SK-N-SH (cell line): ENCODE results near the gene TMCO4. TPM values are rescaled to one million over a fixed set of nuclear protein-coding genes. Genes with fewer than 3 reads are reported as not detected.

ENCODE experiments used
- CTCF ChIA-PET: fragments of 300-600, 350-600 bp; formaldehyde crosslinking; extraction: SDS; loops from one replicate; lab custom pipeline; 2021; lab: Yijun Ruan, JAX
- POLR2A ChIA-PET: fragments of 350-600 bp; sonication (Branson Sonifier 250); formaldehyde crosslinking; extraction: SDS; loops from one replicate; lab custom pipeline; 2020; ENCODE audit warnings: antibody characterized with exemption, inconsistent platforms; lab: Yijun Ruan, JAX
- DNase-seq: peaks from one replicate; pipeline ENCODE4 v3.0.0; 2012
- H2AFZ ChIP-seq: fragments of 200-600 bp; sonication (generic); 2 replicates; pipeline ENCODE4 v1.8.1; 2016; ENCODE audit warnings: antibody characterized with exemption, mild to moderate bottlenecking, low read depth
- H3F3A ChIP-seq: fragments of 200-600 bp; sonication (generic); replicated peaks from 2 replicates; pipeline ENCODE3; 2016; ENCODE audit warnings: antibody characterized with exemption, mild to moderate bottlenecking; ENCODE audit not compliant: insufficient read depth
- H3K27ac ChIP-seq, 2 experiments: fragments of 200-500 bp in 1 of 2; fragments of 200-600 bp in 1 of 2; sonication (Bioruptor generic) in 1 of 2; sonication (generic), shearing (Covaris generic) in 1 of 2; 2 replicates each; pipeline versions ENCODE4 v1.5.1 to v1.6.1; 2014 to 2016; ENCODE audit warnings: low read depth in 2 of 2, inconsistent platforms in 1 of 2, low read length in 1 of 2, mild to moderate bottlenecking in 1 of 2, mixed read lengths in 1 of 2
- H3K27me3 ChIP-seq: fragments of 200-600 bp; sonication (generic), shearing (Covaris generic); 2 replicates; pipeline ENCODE4 v1.6.1; 2016; ENCODE audit warnings: mixed run types; ENCODE audit not compliant: insufficient read depth
- H3K36me3 ChIP-seq, 2 experiments: fragments of 200-500 bp in 1 of 2; fragments of 200-600 bp in 1 of 2; sonication (Bioruptor generic) in 1 of 2; sonication (generic) in 1 of 2; replicated peaks in 1 of 2; 2 replicates each; pipeline versions ENCODE3 to v1.5.1; 2014 to 2016; ENCODE audit warnings: low read length in 1 of 2, mild to moderate bottlenecking in 1 of 2; ENCODE audit not compliant: insufficient read depth in 2 of 2, control insufficient read depth in 1 of 2
- H3K4me1 ChIP-seq, 2 experiments: fragments of 200-500 bp in 1 of 2; fragments of 200-600 bp in 1 of 2; sonication (Bioruptor generic) in 1 of 2; sonication (generic), shearing (Covaris generic) in 1 of 2; 2 replicates each; pipeline versions ENCODE4 v1.5.1 to v1.6.1; 2014 to 2016; ENCODE audit warnings: low read depth in 1 of 2, low read length in 1 of 2, mixed run types in 1 of 2; ENCODE audit not compliant: insufficient read depth in 2 of 2, control insufficient read depth in 1 of 2
- H3K4me2 ChIP-seq: fragments of 200-600 bp; sonication (generic), shearing (Covaris generic); 2 replicates; pipeline ENCODE4 v1.6.1; 2017; ENCODE audit warnings: mixed run types
- H3K4me3 ChIP-seq, 2 experiments: fragments of 200-500 bp in 1 of 2; fragments of 200-600 bp in 1 of 2; sonication (Bioruptor generic) in 1 of 2; sonication (generic), shearing (Covaris generic) in 1 of 2; 2 replicates each; pipeline versions ENCODE4 v1.5.1 to v1.8.1; 2014 to 2016; ENCODE audit warnings: low read depth in 2 of 2, inconsistent platforms in 1 of 2, low read length in 1 of 2, mild to moderate bottlenecking in 1 of 2, mixed read lengths in 1 of 2, moderate library complexity in 1 of 2
- H3K79me2 ChIP-seq: fragments of 200-600 bp; sonication (generic); 2 replicates; pipeline ENCODE4 v1.8.1; 2017; ENCODE audit warnings: mild to moderate bottlenecking; ENCODE audit not compliant: insufficient read depth
- H3K9ac ChIP-seq: fragments of 200-600 bp; sonication (generic); 2 replicates; pipeline ENCODE4 v1.6.1; 2017; ENCODE audit warnings: mixed run types
- H3K9me2 ChIP-seq: fragments of 200-600 bp; sonication (generic); 2 replicates; pipeline ENCODE4 v1.6.1; 2017; ENCODE audit warnings: mixed run types
- H3K9me3 ChIP-seq: fragments of 200-600 bp; sonication (generic); 2 replicates; pipeline ENCODE4 v1.6.1; 2017; ENCODE audit warnings: mixed run types, mild to moderate bottlenecking, moderate library complexity
- H4K20me1 ChIP-seq: fragments of 200-600 bp; sonication (generic); 2 replicates; pipeline ENCODE4 v1.6.1; 2017; ENCODE audit warnings: mild to moderate bottlenecking, mixed run types; ENCODE audit not compliant: insufficient read depth
- CHD2 ChIP-seq: fragments of 150-350 bp; IDR thresholded peaks from 2 replicates; pipeline ENCODE4 v1.6.1; 2018; ENCODE audit warnings: low read length; ENCODE audit not compliant: partially characterized antibody
- EP300 ChIP-seq, 2 experiments: IDR thresholded peaks; 2 replicates each; pipeline versions ENCODE4 v1.4.0 to v1.6.1; 2012; ENCODE audit warnings: borderline replicate concordance in 1 of 2, low read depth in 1 of 2, low read length in 1 of 2
- FOSL2 ChIP-seq: IDR thresholded peaks from 2 replicates; pipeline ENCODE4 v1.4.0; 2012; ENCODE audit warnings: low read depth, mild to moderate bottlenecking, moderate library complexity, borderline replicate concordance
- FOXM1 ChIP-seq: IDR thresholded peaks from 2 replicates; pipeline ENCODE4 v1.4.0; 2012; ENCODE audit warnings: low read depth, mild to moderate bottlenecking
- GATA2 ChIP-seq: sonication (generic); formaldehyde crosslinking; IDR thresholded peaks from 2 replicates; pipeline ENCODE4 v1.5.0; 2020; ENCODE audit warnings: mild to moderate bottlenecking, missing genetic modification reagents
- MXI1 ChIP-seq: IDR thresholded peaks from 2 replicates; pipeline ENCODE4 v1.6.1; 2012; ENCODE audit warnings: mild to moderate bottlenecking, low read depth, low read length, improper control_type of control experiment
- RAD21 ChIP-seq: IDR thresholded peaks from 2 replicates; pipeline ENCODE4 v1.6.1; 2012; ENCODE audit warnings: mild to moderate bottlenecking, low read length
- RCOR1 ChIP-seq: fragments of 150-350 bp; IDR thresholded peaks from 2 replicates; pipeline ENCODE4 v1.6.1; 2017; ENCODE audit warnings: antibody characterized with exemption, low read length
- RFX5 ChIP-seq: IDR thresholded peaks from 2 replicates; pipeline ENCODE4 v1.6.1; 2012; ENCODE audit warnings: mild to moderate bottlenecking, improper control_type of control experiment, low read length
- TAF1 ChIP-seq: IDR thresholded peaks from 2 replicates; pipeline ENCODE4 v1.6.1; 2012; ENCODE audit warnings: low read depth, mild to moderate bottlenecking, low read length, moderate library complexity, borderline replicate concordance
- TEAD4 ChIP-seq: IDR thresholded peaks from 2 replicates; pipeline ENCODE4 v1.4.0; 2012; ENCODE audit warnings: mild to moderate bottlenecking, borderline replicate concordance; ENCODE audit not compliant: insufficient read depth
- WGBS: methylation state at CpG from one replicate; pipeline ENCODE4 v1.1.6; 2017; ENCODE audit warnings: low lambda C conversion rate; 5-methylcytosine and 5-hydroxymethylcytosine counted together
- polyA plus RNA-seq, 3 experiments: library from polyadenylated mRNA; depleted of rRNA; stranded (reverse); fragments of >200 nt; gene quantifications; 2 replicates each; pipeline ENCODE4 v1.2.3, GENCODE V29; 2012
- TF ChIP-seq, protein P1 (sequence below): IDR thresholded peaks from 2 replicates; pipeline ENCODE4 v1.4.0; 2012; ENCODE audit warnings: low read depth, borderline replicate concordance
- TF ChIP-seq, protein P2 (sequence below): IDR thresholded peaks from 2 replicates; pipeline ENCODE4 v1.4.0; 2012; ENCODE audit warnings: low read depth, borderline replicate concordance
- TF ChIP-seq, protein P3 (sequence below): IDR thresholded peaks from 2 replicates; pipeline ENCODE4 v1.6.1; 2012; ENCODE audit warnings: mild to moderate bottlenecking, low read depth, low read length, moderate library complexity
- TF ChIP-seq, protein P4 (sequence below): IDR thresholded peaks from 2 replicates; pipeline ENCODE4; 2012
- TF ChIP-seq, protein P5 (sequence below): fragments of 150-350 bp; IDR thresholded peaks from 2 replicates; pipeline ENCODE4 v1.6.1; 2016; ENCODE audit warnings: mild to moderate bottlenecking, low read depth, low read length

Gene TMCO4
- polyA plus RNA-seq, 1 of the 3 experiments (the other 2 are of a cell fraction) = 4.2 TPM

DNA sequence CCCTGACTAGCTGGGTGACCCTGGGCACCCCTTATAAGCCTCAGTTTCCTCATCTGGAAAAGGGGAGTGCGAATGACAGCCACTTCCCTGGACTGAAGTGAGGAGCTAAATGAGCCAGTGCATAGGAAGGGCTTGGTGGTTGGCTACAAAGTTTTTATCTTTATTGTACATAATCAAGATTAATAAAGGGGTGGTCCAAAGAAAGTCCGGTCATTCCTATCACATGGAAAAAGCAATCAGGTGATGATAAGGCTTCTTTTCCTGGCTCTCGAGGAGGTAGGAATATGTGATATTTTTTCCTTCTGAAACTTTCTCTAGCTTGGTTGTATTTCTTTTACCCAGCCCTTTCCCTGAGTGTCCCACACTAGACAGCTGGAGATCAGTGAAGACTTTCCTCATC, 56.5 kb downstream of the TMCO4 start:
- Histone ChIP-seq H3K4me1 (no peaks in the 10 kb centered on the region), H3F3A (no peaks in the 10 kb centered on the region), H3K79me2 (no peaks in the 10 kb centered on the region), H3K9me2 (no peaks in the 10 kb centered on the region), H3K9ac (no peak overlapping the region), H3K27ac (no peak overlapping the region), H3K9me3 (no peaks in the 10 kb centered on the region), H3K36me3 (no peaks in the 10 kb centered on the region), H4K20me1 (no peaks in the 10 kb centered on the region), H3K4me2 (no peak overlapping the region), H3K4me3 (no peak overlapping the region), H2AFZ (no peak overlapping the region), H3K27me3 (no peaks in the 10 kb centered on the region)
- 91% methylated on average over 3 of the region's 3 CpGs for WGBS
- no peak for DNase-seq
- no peak for TF ChIP-seq EP300 (IDR thresholded peaks at IDR 0.05; ENCODE audit: borderline replicate concordance in 1 of 2, low read depth in 1 of 2, low read length in 1 of 2)
- TF ChIP-seq FOSL2 = no peak
- ChIA-PET CTCF (interaction anchor here (1.0 to 1.3 kb wide), 3 partner anchors 18 to 81 kb away, joined by 3 to 4 read pairs (median 3); no protein-coding TSS in a partner anchor), POLR2A (no interaction called here)

DNA sequence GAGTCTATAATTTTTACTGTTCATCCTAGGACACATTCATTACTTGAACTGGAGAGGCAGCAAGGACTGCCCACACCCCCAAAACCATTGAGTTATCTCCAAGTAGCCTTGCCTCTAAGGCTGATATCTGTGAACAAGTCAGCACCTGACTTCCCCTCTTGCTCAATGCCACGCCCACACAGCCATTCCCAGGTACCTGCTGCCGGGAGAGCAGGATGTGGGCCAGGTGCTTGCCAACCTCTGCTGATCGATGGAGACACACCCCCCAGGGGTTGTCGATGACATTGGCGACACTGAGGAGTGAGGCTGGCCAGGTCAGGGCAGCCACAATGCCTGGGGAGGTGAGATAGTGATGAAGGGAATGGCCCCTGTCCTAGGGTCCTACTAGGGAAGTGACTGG, 60.1 kb downstream of the TMCO4 start:
- no peaks in the 10 kb centered on the region for H3K27me3 ChIP-seq
- TF ChIP-seq, protein P1, sequence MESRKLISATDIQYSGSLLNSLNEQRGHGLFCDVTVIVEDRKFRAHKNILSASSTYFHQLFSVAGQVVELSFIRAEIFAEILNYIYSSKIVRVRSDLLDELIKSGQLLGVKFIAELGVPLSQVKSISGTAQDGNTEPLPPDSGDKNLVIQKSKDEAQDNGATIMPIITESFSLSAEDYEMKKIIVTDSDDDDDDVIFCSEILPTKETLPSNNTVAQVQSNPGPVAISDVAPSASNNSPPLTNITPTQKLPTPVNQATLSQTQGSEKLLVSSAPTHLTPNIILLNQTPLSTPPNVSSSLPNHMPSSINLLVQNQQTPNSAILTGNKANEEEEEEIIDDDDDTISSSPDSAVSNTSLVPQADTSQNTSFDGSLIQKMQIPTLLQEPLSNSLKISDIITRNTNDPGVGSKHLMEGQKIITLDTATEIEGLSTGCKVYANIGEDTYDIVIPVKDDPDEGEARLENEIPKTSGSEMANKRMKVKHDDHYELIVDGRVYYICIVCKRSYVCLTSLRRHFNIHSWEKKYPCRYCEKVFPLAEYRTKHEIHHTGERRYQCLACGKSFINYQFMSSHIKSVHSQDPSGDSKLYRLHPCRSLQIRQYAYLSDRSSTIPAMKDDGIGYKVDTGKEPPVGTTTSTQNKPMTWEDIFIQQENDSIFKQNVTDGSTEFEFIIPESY = no peak
- TF ChIP-seq TAF1 = no peak
- TF ChIP-seq, protein P2, sequence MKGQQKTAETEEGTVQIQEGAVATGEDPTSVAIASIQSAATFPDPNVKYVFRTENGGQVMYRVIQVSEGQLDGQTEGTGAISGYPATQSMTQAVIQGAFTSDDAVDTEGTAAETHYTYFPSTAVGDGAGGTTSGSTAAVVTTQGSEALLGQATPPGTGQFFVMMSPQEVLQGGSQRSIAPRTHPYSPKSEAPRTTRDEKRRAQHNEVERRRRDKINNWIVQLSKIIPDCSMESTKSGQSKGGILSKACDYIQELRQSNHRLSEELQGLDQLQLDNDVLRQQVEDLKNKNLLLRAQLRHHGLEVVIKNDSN = no peak
- no peak for TF ChIP-seq RCOR1
- TF ChIP-seq, protein P3, sequence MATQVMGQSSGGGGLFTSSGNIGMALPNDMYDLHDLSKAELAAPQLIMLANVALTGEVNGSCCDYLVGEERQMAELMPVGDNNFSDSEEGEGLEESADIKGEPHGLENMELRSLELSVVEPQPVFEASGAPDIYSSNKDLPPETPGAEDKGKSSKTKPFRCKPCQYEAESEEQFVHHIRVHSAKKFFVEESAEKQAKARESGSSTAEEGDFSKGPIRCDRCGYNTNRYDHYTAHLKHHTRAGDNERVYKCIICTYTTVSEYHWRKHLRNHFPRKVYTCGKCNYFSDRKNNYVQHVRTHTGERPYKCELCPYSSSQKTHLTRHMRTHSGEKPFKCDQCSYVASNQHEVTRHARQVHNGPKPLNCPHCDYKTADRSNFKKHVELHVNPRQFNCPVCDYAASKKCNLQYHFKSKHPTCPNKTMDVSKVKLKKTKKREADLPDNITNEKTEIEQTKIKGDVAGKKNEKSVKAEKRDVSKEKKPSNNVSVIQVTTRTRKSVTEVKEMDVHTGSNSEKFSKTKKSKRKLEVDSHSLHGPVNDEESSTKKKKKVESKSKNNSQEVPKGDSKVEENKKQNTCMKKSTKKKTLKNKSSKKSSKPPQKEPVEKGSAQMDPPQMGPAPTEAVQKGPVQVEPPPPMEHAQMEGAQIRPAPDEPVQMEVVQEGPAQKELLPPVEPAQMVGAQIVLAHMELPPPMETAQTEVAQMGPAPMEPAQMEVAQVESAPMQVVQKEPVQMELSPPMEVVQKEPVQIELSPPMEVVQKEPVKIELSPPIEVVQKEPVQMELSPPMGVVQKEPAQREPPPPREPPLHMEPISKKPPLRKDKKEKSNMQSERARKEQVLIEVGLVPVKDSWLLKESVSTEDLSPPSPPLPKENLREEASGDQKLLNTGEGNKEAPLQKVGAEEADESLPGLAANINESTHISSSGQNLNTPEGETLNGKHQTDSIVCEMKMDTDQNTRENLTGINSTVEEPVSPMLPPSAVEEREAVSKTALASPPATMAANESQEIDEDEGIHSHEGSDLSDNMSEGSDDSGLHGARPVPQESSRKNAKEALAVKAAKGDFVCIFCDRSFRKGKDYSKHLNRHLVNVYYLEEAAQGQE = no peak
- TF ChIP-seq, protein P4, sequence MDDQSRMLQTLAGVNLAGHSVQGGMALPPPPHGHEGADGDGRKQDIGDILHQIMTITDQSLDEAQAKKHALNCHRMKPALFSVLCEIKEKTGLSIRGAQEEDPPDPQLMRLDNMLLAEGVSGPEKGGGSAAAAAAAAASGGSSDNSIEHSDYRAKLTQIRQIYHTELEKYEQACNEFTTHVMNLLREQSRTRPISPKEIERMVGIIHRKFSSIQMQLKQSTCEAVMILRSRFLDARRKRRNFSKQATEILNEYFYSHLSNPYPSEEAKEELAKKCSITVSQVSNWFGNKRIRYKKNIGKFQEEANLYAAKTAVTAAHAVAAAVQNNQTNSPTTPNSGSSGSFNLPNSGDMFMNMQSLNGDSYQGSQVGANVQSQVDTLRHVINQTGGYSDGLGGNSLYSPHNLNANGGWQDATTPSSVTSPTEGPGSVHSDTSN = no peak
- TF ChIP-seq FOSL2 = no peak
- TF ChIP-seq MXI1 = no peak
- TF ChIP-seq CHD2 = no peak
- TF ChIP-seq FOXM1 = no peak
- no peak for TF ChIP-seq RFX5
- no peak for TF ChIP-seq GATA2 (CRISPR knock-in tag)
- TF ChIP-seq RAD21 = no peak
- TF ChIP-seq TEAD4 = no peak
- TF ChIP-seq, protein P5, sequence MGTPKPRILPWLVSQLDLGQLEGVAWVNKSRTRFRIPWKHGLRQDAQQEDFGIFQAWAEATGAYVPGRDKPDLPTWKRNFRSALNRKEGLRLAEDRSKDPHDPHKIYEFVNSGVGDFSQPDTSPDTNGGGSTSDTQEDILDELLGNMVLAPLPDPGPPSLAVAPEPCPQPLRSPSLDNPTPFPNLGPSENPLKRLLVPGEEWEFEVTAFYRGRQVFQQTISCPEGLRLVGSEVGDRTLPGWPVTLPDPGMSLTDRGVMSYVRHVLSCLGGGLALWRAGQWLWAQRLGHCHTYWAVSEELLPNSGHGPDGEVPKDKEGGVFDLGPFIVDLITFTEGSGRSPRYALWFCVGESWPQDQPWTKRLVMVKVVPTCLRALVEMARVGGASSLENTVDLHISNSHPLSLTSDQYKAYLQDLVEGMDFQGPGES = no peak
- TF ChIP-seq, all 33 proteins: peak for 0
- H4K20me1 ChIP-seq = no peaks in the 10 kb centered on the region
- peaks cover 12% of the 10 kb centered on the region for H3F3A ChIP-seq
- no peaks in the 10 kb centered on the region for H3K9me3 ChIP-seq
- H3K4me3 ChIP-seq = no peak overlapping the region
- H3K9ac ChIP-seq = no peak overlapping the region
- no peaks in the 10 kb centered on the region for H3K79me2 ChIP-seq
- DNase-seq = no peak
- H3K4me1 ChIP-seq = peaks cover 4 to 16% of the 10 kb centered on the region in 2 experiments; a peak in 3 of 4 replicates
- no peak overlapping the region for H3K4me2 ChIP-seq
- ChIA-PET POLR2A (no interaction called here), CTCF (interaction anchor here (1.2 to 4.7 kb wide), 3 partner anchors 24 to 76 kb away, joined by 3 to 23 read pairs (median 4); partner anchors contain the start of gene HTR6)
- no peak overlapping the region for H3K27ac ChIP-seq
- H3K9me2 ChIP-seq = no peaks in the 10 kb centered on the region
- WGBS = 100% methylated on average over 2 of the region's 5 CpGs
- no peaks in the 10 kb centered on the region for H3K36me3 ChIP-seq
- no peak overlapping the region for H2AFZ ChIP-seq
